ENCODE data around the gene SYNJ1.

GRCh38 chr21:32739946-32740345 lies 12.1 kb upstream of the SYNJ1 start:
- TF ChIP-seq EZH2 (IDR thresholded peaks at IDR 0.05) = no peak
- no peak for TF ChIP-seq POLR2AphosphoS5 (IDR thresholded peaks at IDR 0.05; ENCODE audit: borderline replicate concordance, low read depth, low read length)

Measured in SK-N-MC (cell line).